Effector memory CD8-positive, alpha-beta T cell (primary cell): ENCODE measurements around the gene TP53TG5.
A peak's percentile ranks its signal among the peaks of the same experiment; 100 is the strongest.

Source experiments
- ATAC-seq: fragments of 150-1000 bp; cut with Tn5 transposase; replicated peaks from 2 replicates; pipeline ENCODE4 v1.10.0; 2021; ENCODE audit warnings: mild to moderate bottlenecking, moderate library complexity
- DNase-seq, 3 experiments: peaks; one replicate each; pipeline ENCODE4 v3.0.0; 2021
- H3K27ac Mint-ChIP-seq, 2 donors: one replicate each; pipeline ENCODE4 v1.8.0; 2022; ENCODE audit warnings: mild to moderate bottlenecking in 2 of 2, mixed read lengths in 2 of 2, moderate library complexity in 2 of 2
- H3K27me3 Mint-ChIP-seq, 2 donors: one replicate each; pipeline ENCODE4 v1.8.0; 2022; ENCODE audit warnings: mixed read lengths in 2 of 2
- H3K36me3 Mint-ChIP-seq: one replicate; pipeline ENCODE4 v1.8.0; 2022; ENCODE audit warnings: mild to moderate bottlenecking, moderate library complexity, mixed read lengths; ENCODE audit not compliant: insufficient read depth
- H3K4me1 Mint-ChIP-seq, 2 donors: one replicate each; pipeline ENCODE4 v1.8.0; 2022; ENCODE audit warnings: low read depth in 2 of 2, mixed read lengths in 2 of 2
- H3K4me3 Mint-ChIP-seq, 2 donors: one replicate each; pipeline ENCODE4 v1.8.0; 2022; ENCODE audit warnings: mild to moderate bottlenecking in 2 of 2, mixed read lengths in 2 of 2, moderate library complexity in 2 of 2
- H3K9me3 Mint-ChIP-seq, 2 donors: one replicate each; pipeline ENCODE4 v1.8.0; 2022; ENCODE audit warnings: mixed read lengths in 2 of 2

TP53TG5 gene

DNA sequence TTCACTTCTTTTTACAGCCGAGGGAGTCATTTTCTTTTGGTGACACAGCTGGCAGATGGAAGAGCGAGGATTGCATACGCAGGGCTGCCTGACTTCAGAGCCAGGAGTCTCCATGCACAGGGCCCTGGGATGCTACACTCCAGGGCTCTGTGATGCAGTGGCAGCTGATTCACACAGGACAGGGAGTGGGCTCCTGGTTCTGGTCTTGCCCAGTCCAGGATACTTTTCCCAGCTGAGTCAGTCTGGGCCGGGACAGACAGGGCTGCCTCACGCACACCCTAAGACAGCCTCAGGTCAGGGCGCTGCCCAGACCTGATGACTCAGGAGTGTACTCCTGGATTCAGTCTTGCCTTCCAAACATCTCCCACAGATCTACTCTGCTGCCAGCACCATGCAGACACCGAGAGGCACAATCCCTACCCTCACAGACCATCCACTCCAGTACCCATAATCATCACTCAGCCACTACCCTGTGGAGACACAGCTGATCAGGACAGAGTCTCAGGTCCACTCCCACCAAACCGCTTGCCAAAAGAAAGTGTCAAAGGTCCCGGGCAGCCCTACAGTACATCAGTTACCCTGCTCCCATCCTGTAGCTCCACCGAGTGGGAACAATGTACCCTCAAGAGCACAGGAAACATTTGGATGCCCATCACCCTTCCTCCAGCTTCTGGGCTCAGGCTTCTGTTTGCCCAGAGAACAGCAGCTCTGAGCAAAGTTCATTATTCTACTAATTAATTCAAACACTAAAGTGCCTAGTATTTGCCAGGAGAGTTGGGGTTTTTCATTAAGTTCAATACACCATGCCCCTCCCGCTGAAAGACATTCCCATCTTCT, 41.4 kb downstream of the TP53TG5 start:
- Mint-ChIP-seq H3K27ac (peak overlapping the region; percentile 3 to 41), H3K36me3 (peaks cover 3% of the 10 kb centered on the region)

DNA sequence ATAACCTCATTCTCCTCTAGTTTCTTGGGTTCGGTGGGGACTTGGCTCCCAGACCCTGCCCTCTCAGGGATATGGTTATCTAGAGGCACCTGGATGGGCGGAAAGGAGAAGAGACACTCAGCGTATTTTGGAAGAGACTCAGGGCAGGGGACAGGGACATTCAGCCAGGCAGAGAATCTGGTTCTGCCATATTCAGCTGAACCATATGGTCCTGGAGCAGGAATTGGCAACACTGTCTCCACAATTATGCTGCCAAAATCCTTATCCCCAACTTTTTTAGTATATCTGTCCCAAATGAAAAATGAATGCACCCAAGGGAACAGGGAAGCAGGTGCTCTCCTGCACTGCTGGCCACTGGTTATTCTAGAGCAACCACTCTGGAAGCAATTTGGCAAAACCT, 47.6 kb downstream of the TP53TG5 start:
- no peaks in the 10 kb centered on the region for H3K4me1 Mint-ChIP-seq
- H3K27me3 Mint-ChIP-seq = no peaks in the 10 kb centered on the region
- no peaks in the 10 kb centered on the region for H3K9me3 Mint-ChIP-seq
- peaks cover 7% of the 10 kb centered on the region for H3K36me3 Mint-ChIP-seq
- H3K4me3 Mint-ChIP-seq = no peak overlapping the region
- DNase-seq (no peak), ATAC-seq (no peak)
- no peak overlapping the region for H3K27ac Mint-ChIP-seq

More for the DNA sequence above, 41.4 kb downstream of the TP53TG5 start:
- no peaks in the 10 kb centered on the region for H3K4me1 Mint-ChIP-seq
- H3K9me3 Mint-ChIP-seq = no peaks in the 10 kb centered on the region
- DNase-seq (no peak), ATAC-seq (no peak)
- no peaks in the 10 kb centered on the region for H3K27me3 Mint-ChIP-seq
- H3K4me3 Mint-ChIP-seq = no peak overlapping the region

DNA sequence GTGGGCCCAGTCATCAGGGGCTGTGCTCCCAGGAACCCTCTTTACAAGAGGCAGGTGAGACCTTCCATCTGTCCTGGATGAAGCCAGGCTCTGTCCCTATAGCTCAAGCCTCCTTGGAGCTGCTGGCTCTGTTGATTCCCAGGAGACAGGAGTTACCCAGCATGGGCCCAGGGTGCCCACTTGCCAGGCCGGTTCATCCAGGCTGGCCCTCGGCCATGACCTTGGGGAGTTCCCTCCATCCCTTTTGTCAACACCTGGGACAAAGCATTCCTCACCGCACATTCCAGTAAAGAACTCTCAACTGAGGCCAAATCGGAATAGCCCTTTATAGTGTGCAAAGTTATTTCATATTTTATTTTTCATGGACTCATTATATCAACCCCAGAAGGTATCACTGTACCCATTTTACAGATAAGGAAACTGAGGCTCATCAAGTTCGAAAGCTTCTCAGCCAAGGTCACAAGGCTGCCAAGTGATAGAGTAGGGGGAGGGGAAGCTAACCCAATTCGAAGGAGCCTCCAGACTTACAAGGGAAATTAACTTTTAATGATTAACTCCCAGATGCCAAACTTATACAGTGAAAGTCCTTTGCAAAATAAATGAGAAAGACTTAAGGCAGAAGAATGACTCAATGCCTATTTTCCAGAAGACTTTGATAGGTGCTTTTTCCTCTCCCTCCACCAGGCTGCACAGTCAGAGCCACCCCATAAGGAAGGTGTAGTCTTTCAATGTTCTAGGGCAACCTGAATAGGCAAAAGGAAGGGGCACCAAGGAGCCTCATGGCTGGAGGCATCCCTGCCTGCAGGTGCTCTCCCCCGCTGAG, 48.4 kb downstream of the TP53TG5 start:
- Mint-ChIP-seq H3K4me3 (no peak overlapping the region), H3K9me3 (no peaks in the 10 kb centered on the region), H3K4me1 (no peaks in the 10 kb centered on the region), H3K27ac (no peak overlapping the region), H3K27me3 (no peaks in the 10 kb centered on the region), H3K36me3 (peaks cover 7% of the 10 kb centered on the region)
- no peak for DNase-seq
- no peak for ATAC-seq

DNA sequence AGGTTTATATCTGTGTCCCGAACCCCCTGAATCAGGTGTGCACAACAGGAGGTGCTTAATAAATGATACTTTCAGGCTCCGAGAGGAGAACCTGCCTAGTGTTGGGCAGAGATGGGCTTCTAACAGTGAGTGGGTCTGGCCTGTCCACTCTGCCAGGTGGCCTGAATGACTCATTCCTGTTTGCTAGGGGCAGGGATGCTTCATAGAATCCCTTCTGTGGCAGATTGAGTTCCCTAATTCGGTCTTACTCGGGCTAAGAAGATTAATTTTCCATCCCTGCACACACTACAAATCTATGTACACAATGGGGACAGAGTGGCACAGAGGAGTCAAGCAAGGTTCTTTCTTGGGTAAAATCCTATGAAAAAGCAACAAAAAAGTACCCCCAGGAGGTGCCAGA, 49.7 kb downstream of the TP53TG5 start:
- ATAC-seq (no peak), DNase-seq (no peak)
- Mint-ChIP-seq H3K27me3 (no peaks in the 10 kb centered on the region), H3K9me3 (no peaks in the 10 kb centered on the region), H3K36me3 (peaks cover 4% of the 10 kb centered on the region), H3K27ac (no peak overlapping the region), H3K4me1 (no peaks in the 10 kb centered on the region), H3K4me3 (no peak overlapping the region)

DNA sequence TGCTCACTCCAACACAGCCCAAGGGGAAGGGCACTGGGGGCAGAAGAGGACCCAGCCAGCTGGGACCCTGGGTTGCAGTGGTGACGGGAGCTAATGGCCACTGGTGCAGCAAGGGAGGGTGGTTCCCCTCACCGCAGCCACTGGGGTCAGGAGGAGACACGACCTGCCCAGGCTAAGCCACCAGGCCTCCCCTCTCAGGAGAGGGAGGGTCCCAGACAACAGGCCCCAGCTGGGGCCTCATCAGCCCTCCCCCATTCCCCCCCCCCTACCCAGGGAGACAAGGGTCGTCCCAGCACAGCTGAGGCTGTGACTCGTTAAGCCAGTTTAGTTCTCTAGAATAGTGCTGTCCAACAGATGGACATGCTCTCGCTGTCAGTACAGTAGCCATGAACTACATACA, 52.8 kb downstream of the TP53TG5 start:
- no peak for DNase-seq
- H3K27ac Mint-ChIP-seq = no peak overlapping the region
- H3K4me1 Mint-ChIP-seq = peaks cover 7 to 12% of the 10 kb centered on the region in 2 donors
- no peaks in the 10 kb centered on the region for H3K9me3 Mint-ChIP-seq
- H3K36me3 Mint-ChIP-seq = peaks cover 7% of the 10 kb centered on the region
- no peak for ATAC-seq
- H3K4me3 Mint-ChIP-seq = no peak overlapping the region
- no peaks in the 10 kb centered on the region for H3K27me3 Mint-ChIP-seq

DNA sequence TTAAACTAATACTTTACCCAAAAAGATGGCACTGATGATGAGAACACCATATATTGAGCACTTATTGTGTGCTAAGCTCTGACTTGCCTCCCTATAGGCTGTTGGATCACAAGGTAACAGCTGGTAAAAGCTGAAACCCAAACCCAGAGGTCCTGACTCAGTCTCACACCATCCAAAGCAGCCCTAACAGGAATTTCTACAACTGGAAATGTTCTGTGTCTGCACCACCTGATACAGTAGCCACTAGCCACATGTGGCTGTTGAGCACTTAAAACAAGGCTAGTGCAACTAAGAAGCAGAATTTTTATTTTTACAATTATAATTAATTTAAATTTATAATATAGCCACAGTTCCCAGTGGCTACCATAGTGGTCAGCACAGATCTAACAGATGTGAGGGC, 54.4 kb downstream of the TP53TG5 start:
- Mint-ChIP-seq H3K9me3 (no peaks in the 10 kb centered on the region), H3K4me3 (no peak overlapping the region), H3K27me3 (no peaks in the 10 kb centered on the region), H3K4me1 (peaks cover 12 to 20% of the 10 kb centered on the region in 2 donors), H3K36me3 (peaks cover 12% of the 10 kb centered on the region), H3K27ac (no peak overlapping the region)
- DNase-seq = no peak
- no peak for ATAC-seq

DNA sequence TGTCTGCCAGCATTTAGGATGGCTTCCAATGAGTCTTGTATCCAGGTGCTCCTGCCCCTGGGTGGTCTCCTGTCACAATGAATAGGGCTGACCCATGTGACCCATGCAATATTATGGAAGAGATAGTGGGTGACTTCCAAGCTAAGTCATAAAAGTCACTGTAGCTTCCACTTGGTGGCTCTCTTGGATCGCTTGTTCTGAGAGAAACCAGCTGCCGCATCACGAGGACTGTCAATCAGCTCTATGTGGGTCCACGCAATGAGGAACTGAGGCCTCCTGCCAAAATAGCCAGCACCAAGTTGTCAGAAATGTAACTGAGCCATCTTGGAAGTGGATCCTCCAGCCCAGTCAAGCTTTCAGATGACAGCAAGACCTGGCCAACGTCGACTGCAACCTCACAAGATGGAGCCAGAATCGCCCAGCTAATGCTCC, 55.2 kb downstream of the TP53TG5 start:
- peaks cover 12% of the 10 kb centered on the region for H3K36me3 Mint-ChIP-seq
- no peaks in the 10 kb centered on the region for H3K9me3 Mint-ChIP-seq
- no peak for ATAC-seq
- H3K27me3 Mint-ChIP-seq = no peaks in the 10 kb centered on the region
- DNase-seq = no peak
- peaks cover 12 to 20% of the 10 kb centered on the region in 2 donors for H3K4me1 Mint-ChIP-seq
- H3K4me3 Mint-ChIP-seq = no peak overlapping the region
- H3K27ac Mint-ChIP-seq = no peak overlapping the region
